WERI-Rb-1 (cell line): ENCODE data around the gene GPM6B.

Experiments used
- DNase-seq: peaks from one replicate; pipeline ENCODE4 v3.0.0-alpha.2; 2020
- H3K27ac ChIP-seq: fragments of 250-450 bp; sonication (Bioruptor Pico); 2 replicates; pipeline ENCODE4 v1.5.1; 2020; ENCODE audit warnings: mild to moderate bottlenecking, moderate library complexity
- H3K27me3 ChIP-seq: fragments of 250-450 bp; sonication (Bioruptor Pico); 2 replicates; pipeline ENCODE4 v1.5.1; 2021; ENCODE audit warnings: mild to moderate bottlenecking, low read depth, moderate library complexity; ENCODE audit not compliant: insufficient read depth, severe bottlenecking
- H3K36me3 ChIP-seq: fragments of 250-450 bp; sonication (Bioruptor Pico); 2 replicates; pipeline ENCODE4 v1.5.1; 2020; ENCODE audit warnings: mild to moderate bottlenecking, moderate library complexity
- H3K4me3 ChIP-seq: 2 replicates; pipeline ENCODE4 v1.5.1; 2011; ENCODE audit warnings: low read depth, mild to moderate bottlenecking, control low read depth, low read length
- H3K9me3 ChIP-seq: fragments of 250-450 bp; sonication (Bioruptor Pico); 2 replicates; pipeline ENCODE4 v1.5.1; 2021; ENCODE audit warnings: mild to moderate bottlenecking, moderate library complexity; ENCODE audit not compliant: severe bottlenecking
- TF ChIP-seq, protein P1 (sequence below): IDR thresholded peaks from 2 replicates; pipeline ENCODE4 v1.5.1; 2011; ENCODE audit warnings: low read depth, mild to moderate bottlenecking, control low read depth, inconsistent platforms, low read length

The GPM6B gene, protein sequence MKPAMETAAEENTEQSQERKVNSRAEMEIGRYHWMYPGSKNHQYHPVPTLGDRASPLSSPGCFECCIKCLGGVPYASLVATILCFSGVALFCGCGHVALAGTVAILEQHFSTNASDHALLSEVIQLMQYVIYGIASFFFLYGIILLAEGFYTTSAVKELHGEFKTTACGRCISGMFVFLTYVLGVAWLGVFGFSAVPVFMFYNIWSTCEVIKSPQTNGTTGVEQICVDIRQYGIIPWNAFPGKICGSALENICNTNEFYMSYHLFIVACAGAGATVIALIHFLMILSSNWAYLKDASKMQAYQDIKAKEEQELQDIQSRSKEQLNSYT

DNA sequence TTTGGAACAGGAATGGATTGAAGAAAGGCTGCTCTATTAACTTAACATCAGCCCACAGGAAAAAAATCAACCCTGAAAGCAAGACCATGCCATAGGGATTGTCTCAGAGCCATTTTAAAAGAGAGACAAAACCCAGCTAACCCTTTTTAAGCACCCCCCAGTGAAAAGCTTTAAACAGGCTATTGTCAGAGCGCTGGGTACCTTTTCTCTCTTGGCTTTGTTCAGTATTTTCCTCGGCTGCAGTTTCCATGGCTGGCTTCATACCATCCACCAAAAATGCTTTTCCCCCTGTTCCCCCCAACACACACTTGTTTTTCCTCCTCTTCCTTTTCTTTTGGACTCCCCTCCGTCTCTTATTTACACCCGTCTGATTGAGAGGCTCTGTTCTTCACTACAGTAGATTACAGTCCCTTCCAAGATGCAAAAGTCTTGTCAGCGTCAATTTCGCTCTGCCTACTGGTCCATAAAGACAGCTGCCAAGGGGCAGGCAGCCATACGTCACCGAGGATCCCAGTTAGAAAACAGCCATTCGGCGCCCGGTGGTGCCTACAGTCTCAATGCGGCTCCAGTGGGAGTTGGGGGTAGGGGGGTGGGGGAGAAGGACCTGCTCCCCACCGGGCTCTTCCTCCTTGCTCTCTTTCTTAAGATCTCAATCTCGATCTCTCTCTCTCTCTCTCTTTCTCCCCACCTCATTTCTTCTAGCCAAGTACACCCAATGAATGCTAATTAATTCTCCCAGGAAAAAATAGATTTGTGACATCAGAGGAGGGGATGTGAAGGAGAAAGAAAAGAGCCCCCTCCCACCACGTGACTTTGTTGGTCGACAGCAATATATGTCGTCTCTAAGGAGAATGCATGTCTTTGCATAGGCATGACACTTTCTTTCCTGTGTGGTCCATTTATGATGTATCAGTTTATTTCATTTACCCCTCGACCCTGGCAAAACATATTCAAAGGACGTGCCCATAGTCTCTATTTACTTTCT, at the start of gene GPM6B:
Gene GPM6B (minus strand): TSS at position 451 of the 985 bp plus-strand sequence. CDS start 189 bp downstream, at position 262.
- H3K36me3 ChIP-seq: no peaks in the 10 kb centered on the region
- H3K9me3 ChIP-seq: no peaks in the 10 kb centered on the region
- H3K27me3 ChIP-seq: peaks cover 33% of the 10 kb centered on the region
- H3K27ac ChIP-seq: no peak within 1 kb of the TSS
- no peak for DNase-seq
- TF ChIP-seq, protein P1, sequence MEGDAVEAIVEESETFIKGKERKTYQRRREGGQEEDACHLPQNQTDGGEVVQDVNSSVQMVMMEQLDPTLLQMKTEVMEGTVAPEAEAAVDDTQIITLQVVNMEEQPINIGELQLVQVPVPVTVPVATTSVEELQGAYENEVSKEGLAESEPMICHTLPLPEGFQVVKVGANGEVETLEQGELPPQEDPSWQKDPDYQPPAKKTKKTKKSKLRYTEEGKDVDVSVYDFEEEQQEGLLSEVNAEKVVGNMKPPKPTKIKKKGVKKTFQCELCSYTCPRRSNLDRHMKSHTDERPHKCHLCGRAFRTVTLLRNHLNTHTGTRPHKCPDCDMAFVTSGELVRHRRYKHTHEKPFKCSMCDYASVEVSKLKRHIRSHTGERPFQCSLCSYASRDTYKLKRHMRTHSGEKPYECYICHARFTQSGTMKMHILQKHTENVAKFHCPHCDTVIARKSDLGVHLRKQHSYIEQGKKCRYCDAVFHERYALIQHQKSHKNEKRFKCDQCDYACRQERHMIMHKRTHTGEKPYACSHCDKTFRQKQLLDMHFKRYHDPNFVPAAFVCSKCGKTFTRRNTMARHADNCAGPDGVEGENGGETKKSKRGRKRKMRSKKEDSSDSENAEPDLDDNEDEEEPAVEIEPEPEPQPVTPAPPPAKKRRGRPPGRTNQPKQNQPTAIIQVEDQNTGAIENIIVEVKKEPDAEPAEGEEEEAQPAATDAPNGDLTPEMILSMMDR: no peak
- no peak within 1 kb of the TSS for H3K4me3 ChIP-seq

DNA sequence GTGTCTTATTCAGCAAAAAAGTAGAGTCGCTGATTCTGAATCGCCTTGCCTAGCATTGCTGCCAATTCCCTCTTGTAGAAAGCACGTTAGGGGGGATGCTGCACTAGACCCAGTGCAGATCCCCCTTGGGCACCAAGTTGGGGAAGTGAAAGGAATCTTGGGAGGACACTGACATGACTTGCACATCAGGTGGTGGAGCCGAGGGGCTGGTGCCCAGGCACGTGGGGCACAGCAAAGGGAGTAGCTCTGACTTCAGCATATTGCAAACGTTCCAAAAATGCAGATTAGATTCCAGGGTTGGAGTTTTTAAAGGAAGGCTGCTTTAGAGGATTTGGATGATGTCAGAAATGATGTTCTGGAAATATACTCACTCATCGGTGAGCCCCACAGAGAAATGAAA, 47.4 kb upstream of the GPM6B start:
- no peak for DNase-seq
- Histone ChIP-seq H3K4me3 (no peak overlapping the region), H3K27ac (no peak overlapping the region), H3K36me3 (no peaks in the 10 kb centered on the region), H3K27me3 (no peaks in the 10 kb centered on the region), H3K9me3 (no peaks in the 10 kb centered on the region)
- TF ChIP-seq, protein P1: no peak

DNA sequence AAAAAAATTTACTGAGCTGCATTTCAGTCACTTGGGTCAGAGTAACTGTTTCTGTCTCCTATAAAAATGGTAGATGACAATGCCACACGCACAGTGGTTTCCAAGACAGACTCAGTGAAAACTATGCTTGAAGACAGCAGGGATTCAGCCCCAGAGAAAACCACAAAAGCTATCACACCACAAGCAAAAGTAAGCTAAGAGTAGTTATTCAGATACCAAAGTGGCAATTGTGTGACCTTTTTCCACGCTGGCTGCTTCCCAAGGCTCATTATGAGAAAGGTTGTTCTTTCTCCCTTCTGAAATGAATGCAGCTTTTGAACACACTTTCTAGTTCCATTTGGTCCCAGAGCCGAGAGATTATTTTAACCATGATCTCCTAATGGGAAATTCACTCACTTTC, 46.4 kb upstream of the GPM6B start:
- Histone ChIP-seq H3K4me3 (no peak overlapping the region), H3K27me3 (no peaks in the 10 kb centered on the region), H3K36me3 (no peaks in the 10 kb centered on the region), H3K27ac (no peak overlapping the region), H3K9me3 (no peaks in the 10 kb centered on the region)
- no peak for DNase-seq
- TF ChIP-seq, protein P1: no peak

DNA sequence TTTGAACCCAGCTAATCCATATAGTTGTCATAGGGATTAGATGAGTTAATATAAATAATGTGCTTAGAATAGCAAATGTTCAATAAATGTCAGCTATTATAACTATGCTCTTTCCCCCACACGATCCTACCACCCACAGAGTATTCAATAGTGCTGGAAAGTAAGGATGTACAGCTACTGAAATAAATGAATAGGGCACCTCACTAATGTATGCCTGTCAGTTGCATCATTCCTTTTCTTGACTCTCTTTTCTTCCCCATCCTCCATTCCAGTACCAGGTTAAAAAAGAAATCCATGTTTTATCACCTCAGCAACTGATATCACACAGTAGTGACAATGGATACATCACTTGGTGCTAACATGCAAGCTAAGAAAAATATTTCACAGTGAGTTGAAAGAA, 42.8 kb upstream of the GPM6B start:
- TF ChIP-seq, protein P1: no peak
- Histone ChIP-seq H3K27me3 (no peaks in the 10 kb centered on the region), H3K9me3 (no peaks in the 10 kb centered on the region), H3K4me3 (no peak overlapping the region), H3K27ac (no peak overlapping the region), H3K36me3 (no peaks in the 10 kb centered on the region)
- no peak for DNase-seq

DNA sequence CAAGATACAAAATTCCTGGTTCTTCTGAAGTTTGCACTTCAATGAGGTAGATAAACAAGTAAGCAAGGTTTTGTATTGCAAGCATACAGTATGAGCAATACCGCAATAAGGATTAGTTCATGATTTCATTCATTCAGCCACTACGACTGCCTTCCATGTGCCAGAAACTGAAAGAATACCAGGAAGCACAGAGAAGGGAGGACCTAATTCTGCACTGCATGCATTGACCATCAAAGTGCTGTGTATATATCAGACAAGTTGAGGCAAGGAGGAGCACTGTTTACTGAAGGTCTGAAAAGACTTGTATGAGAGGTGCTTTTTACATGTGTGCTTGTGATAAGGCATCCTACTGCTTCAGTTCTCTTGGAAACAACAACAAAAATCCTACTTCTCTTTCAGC, 40.9 kb upstream of the GPM6B start:
- DNase-seq: no peak
- no peaks in the 10 kb centered on the region for H3K9me3 ChIP-seq

More for the DNA sequence above, 40.9 kb upstream of the GPM6B start:
- Histone ChIP-seq H3K36me3 (no peaks in the 10 kb centered on the region), H3K27me3 (no peaks in the 10 kb centered on the region), H3K27ac (no peak overlapping the region), H3K4me3 (no peak overlapping the region)
- TF ChIP-seq, protein P1: no peak
